Measurements from ENCODE around the gene MORN4.

DNA sequence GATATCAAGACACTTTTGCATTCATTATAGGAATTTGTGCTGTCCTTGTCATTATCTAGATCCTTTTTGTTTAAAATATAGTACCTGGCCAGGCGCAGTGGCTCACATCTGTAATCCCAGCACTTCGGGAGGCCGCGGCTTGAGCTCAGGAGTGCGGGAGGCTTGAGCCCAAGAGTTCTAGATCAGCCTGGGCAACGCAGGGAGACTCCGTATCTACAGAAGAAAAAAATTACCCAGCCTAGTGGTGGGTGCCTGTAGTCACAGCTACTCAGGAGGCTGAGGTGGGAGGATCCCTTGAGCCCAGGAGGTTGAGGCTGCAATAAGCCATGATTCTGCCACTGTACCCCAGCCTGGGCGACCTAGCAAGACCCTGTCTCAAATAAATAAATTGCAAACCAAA is 621 bp upstream of the MORN4 start:
- TF ChIP-seq, protein P1, sequence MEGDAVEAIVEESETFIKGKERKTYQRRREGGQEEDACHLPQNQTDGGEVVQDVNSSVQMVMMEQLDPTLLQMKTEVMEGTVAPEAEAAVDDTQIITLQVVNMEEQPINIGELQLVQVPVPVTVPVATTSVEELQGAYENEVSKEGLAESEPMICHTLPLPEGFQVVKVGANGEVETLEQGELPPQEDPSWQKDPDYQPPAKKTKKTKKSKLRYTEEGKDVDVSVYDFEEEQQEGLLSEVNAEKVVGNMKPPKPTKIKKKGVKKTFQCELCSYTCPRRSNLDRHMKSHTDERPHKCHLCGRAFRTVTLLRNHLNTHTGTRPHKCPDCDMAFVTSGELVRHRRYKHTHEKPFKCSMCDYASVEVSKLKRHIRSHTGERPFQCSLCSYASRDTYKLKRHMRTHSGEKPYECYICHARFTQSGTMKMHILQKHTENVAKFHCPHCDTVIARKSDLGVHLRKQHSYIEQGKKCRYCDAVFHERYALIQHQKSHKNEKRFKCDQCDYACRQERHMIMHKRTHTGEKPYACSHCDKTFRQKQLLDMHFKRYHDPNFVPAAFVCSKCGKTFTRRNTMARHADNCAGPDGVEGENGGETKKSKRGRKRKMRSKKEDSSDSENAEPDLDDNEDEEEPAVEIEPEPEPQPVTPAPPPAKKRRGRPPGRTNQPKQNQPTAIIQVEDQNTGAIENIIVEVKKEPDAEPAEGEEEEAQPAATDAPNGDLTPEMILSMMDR (IDR thresholded peaks at IDR 0.05), result peak in 1 of 5 experiments; percentile 31
- TF ChIP-seq POLR2A (IDR thresholded peaks at IDR 0.05), result no peak

All from tibial nerve (tissue), 3 donors.